A549 (cell line): Measurements from ENCODE around the gene ACBD6. TPM values are rescaled to one million over a fixed set of nuclear protein-coding genes. Genes with fewer than 3 reads are reported as not detected.

Experiments used
- ATAC-seq, 2 experiments: fragments of 200-7000 bp in 1 of 2; fragments of >200 bp in 1 of 2; cut with Nextera tagmentation in 1 of 2; cut with Tn5 transposase in 1 of 2; 3 replicates each; pipeline versions ENCODE4 v1.8.0 to v1.9.1; 2018 to 2020; ENCODE audit warnings: mild to moderate bottlenecking in 1 of 2, moderate library complexity in 1 of 2
- CTCF ChIA-PET: fragments of 300-600 bp; sonication (Branson Sonifier 250); formaldehyde crosslinking; extraction: SDS; loops from one replicate; lab custom pipeline; 2021; ENCODE audit warnings: antibody characterized with exemption, inconsistent platforms; lab: Yijun Ruan, JAX
- POLR2A ChIA-PET: fragments of 350-600 bp; formaldehyde crosslinking; extraction: SDS; loops from one replicate; lab custom pipeline; 2021; ENCODE audit warnings: antibody characterized with exemption, inconsistent platforms; lab: Yijun Ruan, JAX
- DNase-seq, 2 experiments: peaks; one replicate each; pipeline versions ENCODE4 v3.0.0 to v3.0.0-alpha.2; 2011 to 2016; ENCODE audit warnings: low read depth in 1 of 2, low spot score in 1 of 2
- FAIRE-seq: peaks from 2 replicates; lab custom pipeline; 2011; peaks lifted over from hg19 to GRCh38; lab: Jason Lieb, UNC
- H3K27ac ChIP-seq, 2 experiments: fragments of >200 bp; sonication (Bioruptor Twin); formaldehyde crosslinking; 3 replicates each; pipeline ENCODE4 v1.5.1; 2016 to 2017
- H3K4me1 ChIP-seq: fragments of >200 bp; sonication (Bioruptor Twin); formaldehyde crosslinking; 3 replicates; pipeline ENCODE4 v1.6.1; 2016
- H3K4me2 ChIP-seq: fragments of >200 bp; sonication (Bioruptor Twin); formaldehyde crosslinking; 3 replicates; pipeline ENCODE4 v1.6.1; 2016
- H3K4me3 ChIP-seq: fragments of >200 bp; sonication (Bioruptor Twin); formaldehyde crosslinking; 3 replicates; pipeline ENCODE4 v1.5.1; 2016
- H3K9me3 ChIP-seq: fragments of >200 bp; sonication (Bioruptor Twin); formaldehyde crosslinking; 3 replicates; pipeline ENCODE4 v1.6.1; 2016
- CBX2 ChIP-seq: fragments of 200-600 bp; sonication (generic); IDR thresholded peaks from 2 replicates; pipeline ENCODE4 v1.6.1; 2016; ENCODE audit warnings: low read depth, mild to moderate bottlenecking, borderline replicate concordance
- EP300 ChIP-seq, 2 experiments: fragments of >200 bp; sonication (Bioruptor Twin); formaldehyde crosslinking; IDR thresholded peaks; 2 replicates in 1 of 2; 3 replicates in 1 of 2; pipeline ENCODE4 v1.6.1; 2016 to 2017
- FOSB ChIP-seq: fragments of 250-450 bp; sonication (Bioruptor Pico); IDR thresholded peaks from 2 replicates; pipeline ENCODE4 v1.5.0; 2020; ENCODE audit warnings: mild to moderate bottlenecking, moderate library complexity
- FOSL2 ChIP-seq, 2 experiments: fragments of 450-650 bp in 1 of 2; fragments of >200 bp in 1 of 2; sonication (Bioruptor Twin) in 1 of 2; formaldehyde crosslinking; IDR thresholded peaks; 2 replicates each; pipeline versions ENCODE4 v1.5.0 to v1.6.1; 2016 to 2020; ENCODE audit warnings: mild to moderate bottlenecking in 1 of 2, moderate library complexity in 1 of 2
- GATA3 ChIP-seq: IDR thresholded peaks from 2 replicates; pipeline ENCODE4 v1.6.1; 2012; ENCODE audit warnings: borderline replicate concordance
- HDAC2 ChIP-seq: fragments of 200-600 bp; sonication (generic); IDR thresholded peaks from 2 replicates; pipeline ENCODE4 v1.6.1; 2016
- HOXB5 ChIP-seq: fragments of 250-450 bp; sonication (Bioruptor Pico); IDR thresholded peaks from 2 replicates; pipeline ENCODE4 v1.5.0; 2020; ENCODE audit warnings: mild to moderate bottlenecking, moderate library complexity
- MAFK ChIP-seq: fragments of 450-650 bp; IDR thresholded peaks from 2 replicates; pipeline ENCODE4 v1.6.1; 2014; ENCODE audit not compliant: partially characterized antibody
- MYC ChIP-seq: IDR thresholded peaks from 2 replicates; pipeline ENCODE4 v1.6.1; 2012; ENCODE audit warnings: mild to moderate bottlenecking, inconsistent platforms, low read length, improper control_type of control experiment, borderline replicate concordance
- NFE2L2 ChIP-seq: fragments of 150-350 bp; conservative IDR thresholded peaks from 2 replicates; pipeline ENCODE4 v1.6.1; 2014; ENCODE audit warnings: low read length
- NPAS2 ChIP-seq: fragments of 250-450 bp; sonication (Bioruptor Pico); IDR thresholded peaks from 2 replicates; pipeline ENCODE4 v1.8.0; 2022; ENCODE audit warnings: mild to moderate bottlenecking, moderate library complexity, borderline replicate concordance
- NR3C1 ChIP-seq: fragments of >200 bp; sonication (Bioruptor Twin); formaldehyde crosslinking; IDR thresholded peaks from 3 replicates; pipeline ENCODE4 v1.6.1; 2017
- PHF8 ChIP-seq: fragments of 200-600 bp; sonication (generic); IDR thresholded peaks from 2 replicates; pipeline ENCODE4 v1.6.1; 2016; ENCODE audit warnings: low read depth, mild to moderate bottlenecking, antibody characterized with exemption, moderate library complexity, borderline replicate concordance
- POLR2A ChIP-seq: IDR thresholded peaks from 2 replicates; pipeline ENCODE4 v1.6.1; 2012; ENCODE audit warnings: mild to moderate bottlenecking, low read length
- RARB ChIP-seq: fragments of 250-450 bp; sonication (Bioruptor Pico); IDR thresholded peaks from 2 replicates; pipeline ENCODE4 v1.8.0; 2021; ENCODE audit warnings: mild to moderate bottlenecking, moderate library complexity
- SMC3 ChIP-seq: fragments of >200 bp; sonication (Bioruptor Twin); formaldehyde crosslinking; IDR thresholded peaks from 3 replicates; pipeline ENCODE4 v1.6.1; 2018; ENCODE audit warnings: inconsistent platforms
- SREBF2 ChIP-seq: fragments of 450-650 bp; IDR thresholded peaks from 2 replicates; pipeline ENCODE4 v1.6.1; 2014; ENCODE audit warnings: mild to moderate bottlenecking, moderate library complexity
- ZFP36 ChIP-seq: fragments of 450-650 bp; IDR thresholded peaks from 2 replicates; pipeline ENCODE4 v1.6.1; 2014; ENCODE audit warnings: borderline replicate concordance; ENCODE audit not compliant: partially characterized antibody
- ZNF302 ChIP-seq: fragments of 250-450 bp; sonication (Bioruptor Pico); IDR thresholded peaks from 2 replicates; pipeline ENCODE4 v1.9.0; 2021; ENCODE audit warnings: inconsistent platforms, mild to moderate bottlenecking, moderate library complexity
- WGBS: methylation state at CpG from one replicate; pipeline ENCODE4 v1.1.6; 2017; ENCODE audit errors: missing lambda C conversion rate; 5-methylcytosine and 5-hydroxymethylcytosine counted together
- polyA plus RNA-seq, 4 experiments: library from polyadenylated mRNA; depleted of rRNA in 3 of 4; stranded (reverse); fragments of >200 nt; fragmentation: RNase III in 1 of 4; extraction: RNeasy Plus Mini Kit Qiagen cat#74134 plus additional on column Dnase treatment in 1 of 4; gene quantifications; 2 replicates in 3 of 4; 3 replicates in 1 of 4; pipeline ENCODE4 v1.2.3, GENCODE V29; 2011 to 2017
- TF ChIP-seq, protein P1 (sequence below): fragments of >200 bp; sonication (Bioruptor Twin); formaldehyde crosslinking; IDR thresholded peaks from 2 replicates; pipeline ENCODE4 v1.6.1; 2016
- TF ChIP-seq, protein P2 (sequence below): fragments of 450-650 bp; IDR thresholded peaks from 2 replicates; pipeline ENCODE4 v1.6.1; 2014; ENCODE audit warnings: antibody characterized with exemption
- TF ChIP-seq, protein P3 (sequence below): IDR thresholded peaks from 2 replicates; pipeline ENCODE4 v1.6.1; 2012; ENCODE audit warnings: low read depth, borderline replicate concordance
- TF ChIP-seq, protein P4 (sequence below): IDR thresholded peaks from 2 replicates; pipeline ENCODE4 v1.6.1; 2012

ACBD6 gene
- polyA plus RNA-seq, 2 of the 4 experiments (the other 2 are of a cell fraction): 61.4 to 91.3 TPM

DNA sequence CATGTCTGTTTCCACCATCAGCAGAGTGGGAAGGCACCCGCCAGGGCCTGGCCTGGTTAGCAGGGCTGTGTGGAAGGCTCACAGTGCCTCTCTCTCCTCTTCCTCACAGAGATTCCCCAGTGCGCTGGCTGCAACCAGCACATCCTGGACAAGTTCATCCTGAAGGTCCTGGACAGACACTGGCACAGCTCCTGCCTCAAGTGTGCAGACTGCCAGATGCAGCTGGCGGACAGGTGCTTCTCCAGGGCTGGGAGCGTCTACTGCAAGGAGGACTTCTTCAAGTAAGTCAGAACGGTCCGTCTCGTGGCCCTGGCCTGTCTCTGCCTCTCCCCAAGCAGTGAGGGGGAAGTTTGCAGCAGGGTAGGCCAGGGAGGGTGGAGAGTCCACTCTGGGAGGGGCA lies 254.2 kb downstream of the ACBD6 start:
- no peak for DNase-seq
- FAIRE-seq: no peak
- H3K27ac ChIP-seq: no peak overlapping the region
- H3K4me3 ChIP-seq: no peak overlapping the region
- CTCF ChIA-PET: interaction anchor here (0.8 to 11.1 kb wide), 5 partner anchors 17 to 232 kb away, joined by 3 to 102 read pairs (median 4); no protein-coding TSS in a partner anchor
- H3K4me2 ChIP-seq: no peak overlapping the region
- no peak for ATAC-seq
- no peaks in the 10 kb centered on the region for H3K9me3 ChIP-seq
- TF ChIP-seq, protein P1, sequence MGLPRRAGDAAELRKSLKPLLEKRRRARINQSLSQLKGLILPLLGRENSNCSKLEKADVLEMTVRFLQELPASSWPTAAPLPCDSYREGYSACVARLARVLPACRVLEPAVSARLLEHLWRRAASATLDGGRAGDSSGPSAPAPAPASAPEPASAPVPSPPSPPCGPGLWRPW: no peak
- TF ChIP-seq PHF8 (no peak), SREBF2 (no peak), RARB (CRISPR knock-in tag) (no peak), ZFP36 (no peak)
- TF ChIP-seq, all 56 proteins: peak for 0
- WGBS: 92% methylated on average over 7 of the region's 7 CpGs
- H3K4me1 ChIP-seq: peaks cover 13% of the 10 kb centered on the region; the same call in 2 of the 3 replicates
- POLR2A ChIA-PET: no interaction called here

DNA sequence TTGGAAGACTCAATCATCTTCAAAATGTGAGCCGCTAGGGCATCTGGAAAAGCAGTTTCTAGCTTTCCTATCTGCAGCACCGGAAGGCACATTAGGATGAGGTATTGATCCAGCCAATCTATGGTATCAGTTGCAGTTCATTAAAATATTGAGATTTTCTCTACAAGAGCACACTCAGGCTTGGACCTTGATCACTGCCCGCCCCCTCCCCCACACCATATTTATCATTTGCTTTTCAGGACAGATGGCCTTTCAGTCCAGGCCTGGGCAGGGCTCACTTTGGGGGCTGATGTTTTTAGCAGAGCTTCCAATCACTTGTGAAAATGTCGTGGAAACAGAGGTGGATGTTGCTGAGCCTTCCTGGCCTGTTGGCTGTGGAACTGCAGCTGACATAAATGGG lies 254.8 kb downstream of the ACBD6 start:
- H3K4me3 ChIP-seq: no peak overlapping the region
- no peak overlapping the region for H3K4me2 ChIP-seq
- H3K27ac ChIP-seq: no peak overlapping the region
- H3K4me1 ChIP-seq: peaks cover 13% of the 10 kb centered on the region; the same call in 2 of the 3 replicates
- no peak for FAIRE-seq
- H3K9me3 ChIP-seq: no peaks in the 10 kb centered on the region
- TF ChIP-seq HDAC2: no peak
- TF ChIP-seq FOSL2 (IDR thresholded peaks at IDR 0.05): no peak
- no peak for TF ChIP-seq FOSL2 (CRISPR knock-in tag; IDR thresholded peaks at IDR 0.05)
- no peak for TF ChIP-seq HOXB5 (CRISPR knock-in tag)
- no peak for TF ChIP-seq CBX2
- no peak for TF ChIP-seq PHF8
- TF ChIP-seq MYC: no peak
- TF ChIP-seq, protein P1: no peak
- DNase-seq: no peak
- CTCF ChIA-PET: interaction anchor here (1.1 to 11.1 kb wide), 3 partner anchors 34 to 233 kb away, joined by 3 to 102 read pairs (median 4); no protein-coding TSS in a partner anchor
- no peak for ATAC-seq
- 85% methylated on average over 4 of the region's 4 CpGs for WGBS
- POLR2A ChIA-PET: no interaction called here

DNA sequence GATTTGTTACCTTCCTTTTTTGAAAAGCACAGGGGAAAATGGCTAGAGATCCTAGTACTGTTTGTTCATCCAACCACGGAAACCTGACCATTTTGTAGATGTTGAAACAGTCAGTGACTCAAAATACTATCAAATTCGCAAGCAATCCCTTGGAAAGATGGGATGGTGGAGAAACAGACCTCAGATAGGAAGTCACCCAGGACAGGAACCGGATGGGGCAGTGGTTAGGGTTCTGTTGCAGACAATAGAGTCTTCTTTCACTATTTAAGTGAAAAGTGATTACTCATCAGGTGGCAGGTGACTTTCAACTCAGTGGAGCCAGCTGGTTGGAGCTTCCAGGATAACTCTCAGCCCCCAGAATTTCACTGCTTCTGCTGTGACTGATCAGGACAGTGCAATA lies 255.3 kb downstream of the ACBD6 start:
- 65% methylated on average over 3 of the region's 3 CpGs for WGBS
- POLR2A ChIA-PET: no interaction called here
- DNase-seq (no peak), ATAC-seq (no peak), FAIRE-seq (no peak)
- Histone ChIP-seq H3K4me1 (peaks cover 13% of the 10 kb centered on the region; the same call in 2 of the 3 replicates), H3K4me2 (no peak overlapping the region), H3K4me3 (no peak overlapping the region), H3K27ac (no peak overlapping the region), H3K9me3 (no peaks in the 10 kb centered on the region)
- CTCF ChIA-PET: interaction anchor here (1.1 to 11.1 kb wide), 2 partner anchors 59 to 233 kb away, joined by 4 to 102 read pairs; no protein-coding TSS in a partner anchor
- TF ChIP-seq MAFK: peak; percentile 10
- TF ChIP-seq HOXB5 (CRISPR knock-in tag): no peak

DNA sequence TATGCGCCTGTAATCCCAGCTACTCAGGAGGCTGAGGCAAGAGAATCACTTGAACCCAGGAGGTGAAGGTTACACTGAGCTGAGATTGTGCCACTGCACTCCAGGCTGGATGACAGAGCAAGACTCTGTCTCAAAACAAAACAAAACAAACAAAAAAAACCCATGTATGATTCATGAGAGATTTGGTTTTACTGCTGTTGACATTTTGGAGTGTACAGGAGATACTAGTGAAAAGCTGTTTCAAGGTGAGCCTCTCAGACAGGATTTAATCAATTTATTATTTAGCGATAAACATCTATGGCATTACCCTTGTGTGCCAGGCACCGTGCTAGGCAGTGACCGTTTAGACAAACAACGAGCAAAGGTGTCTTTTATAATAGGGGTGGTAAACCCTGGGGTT lies 255.8 kb downstream of the ACBD6 start:
- H3K4me1 ChIP-seq: peaks cover 13% of the 10 kb centered on the region; the same call in 2 of the 3 replicates
- DNase-seq (no peak), FAIRE-seq (no peak), ATAC-seq (no peak)
- H3K9me3 ChIP-seq: no peaks in the 10 kb centered on the region
- 81% methylated on average over 5 of the region's 5 CpGs for WGBS
- H3K27ac ChIP-seq: no peak overlapping the region
- no peak overlapping the region for H3K4me3 ChIP-seq
- CTCF ChIA-PET: interaction anchor here (11.1 kb wide), 1 partner anchor 234 kb away, joined by 102 read pairs; no protein-coding TSS in a partner anchor
- no peak overlapping the region for H3K4me2 ChIP-seq
- POLR2A ChIA-PET: no interaction called here
- TF ChIP-seq EP300 (IDR thresholded peaks at IDR 0.05): no peak
- no peak for TF ChIP-seq FOSB (CRISPR knock-in tag)
- no peak for TF ChIP-seq SMC3

DNA sequence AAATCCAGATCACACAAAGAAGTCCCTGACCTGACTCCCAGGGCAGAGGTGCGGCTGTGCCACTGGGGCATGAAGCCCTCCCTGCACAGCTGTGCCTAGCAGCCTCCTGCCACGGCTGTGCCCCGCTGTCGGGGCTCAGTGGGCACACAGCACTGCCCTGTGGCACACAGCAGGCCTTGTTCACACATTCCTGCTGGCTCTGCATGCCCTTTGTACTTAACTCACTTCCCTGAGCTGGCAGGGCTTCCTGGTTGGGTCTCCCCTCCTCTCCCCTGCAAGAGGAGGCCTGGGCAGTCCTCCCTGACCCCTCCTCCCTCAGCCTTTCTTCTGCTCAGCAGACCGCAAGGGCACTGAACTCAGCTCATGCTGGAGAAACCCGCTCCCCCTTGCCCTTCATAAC lies 257.5 kb downstream of the ACBD6 start:
- FAIRE-seq (no peak), DNase-seq (no peak), ATAC-seq (peak in 1 of 2 experiments; percentile 19; a peak in 3 of 6 replicates)
- H3K4me1 ChIP-seq: peaks cover 13% of the 10 kb centered on the region; the same call in 2 of the 3 replicates
- WGBS: 88% methylated on average over 3 of the region's 6 CpGs
- POLR2A ChIA-PET: no interaction called here
- CTCF ChIA-PET: interaction anchor here (1.0 to 1.9 kb wide), 2 partner anchors 8 to 16 kb away, joined by 5 to 15 read pairs; no protein-coding TSS in a partner anchor
- no peaks in the 10 kb centered on the region for H3K9me3 ChIP-seq
- H3K27ac ChIP-seq: 0 out of 6 replicates have a peak overlapping the region, but pooled peaks of 1 of the 2 experiments have one; percentile 25
- no peak overlapping the region for H3K4me3 ChIP-seq
- H3K4me2 ChIP-seq: no peak overlapping the region
- TF ChIP-seq, protein P1: no peak
- TF ChIP-seq POLR2A (no peak), GATA3 (no peak), MAFK (no peak), ZNF302 (CRISPR knock-in tag) (no peak), NPAS2 (CRISPR knock-in tag) (no peak), NFE2L2 (no peak), NR3C1 (no peak)
- TF ChIP-seq, protein P2, sequence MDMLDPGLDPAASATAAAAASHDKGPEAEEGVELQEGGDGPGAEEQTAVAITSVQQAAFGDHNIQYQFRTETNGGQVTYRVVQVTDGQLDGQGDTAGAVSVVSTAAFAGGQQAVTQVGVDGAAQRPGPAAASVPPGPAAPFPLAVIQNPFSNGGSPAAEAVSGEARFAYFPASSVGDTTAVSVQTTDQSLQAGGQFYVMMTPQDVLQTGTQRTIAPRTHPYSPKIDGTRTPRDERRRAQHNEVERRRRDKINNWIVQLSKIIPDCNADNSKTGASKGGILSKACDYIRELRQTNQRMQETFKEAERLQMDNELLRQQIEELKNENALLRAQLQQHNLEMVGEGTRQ: no peak
- TF ChIP-seq, protein P3, sequence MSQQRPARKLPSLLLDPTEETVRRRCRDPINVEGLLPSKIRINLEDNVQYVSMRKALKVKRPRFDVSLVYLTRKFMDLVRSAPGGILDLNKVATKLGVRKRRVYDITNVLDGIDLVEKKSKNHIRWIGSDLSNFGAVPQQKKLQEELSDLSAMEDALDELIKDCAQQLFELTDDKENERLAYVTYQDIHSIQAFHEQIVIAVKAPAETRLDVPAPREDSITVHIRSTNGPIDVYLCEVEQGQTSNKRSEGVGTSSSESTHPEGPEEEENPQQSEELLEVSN: no peak
- TF ChIP-seq, protein P4, sequence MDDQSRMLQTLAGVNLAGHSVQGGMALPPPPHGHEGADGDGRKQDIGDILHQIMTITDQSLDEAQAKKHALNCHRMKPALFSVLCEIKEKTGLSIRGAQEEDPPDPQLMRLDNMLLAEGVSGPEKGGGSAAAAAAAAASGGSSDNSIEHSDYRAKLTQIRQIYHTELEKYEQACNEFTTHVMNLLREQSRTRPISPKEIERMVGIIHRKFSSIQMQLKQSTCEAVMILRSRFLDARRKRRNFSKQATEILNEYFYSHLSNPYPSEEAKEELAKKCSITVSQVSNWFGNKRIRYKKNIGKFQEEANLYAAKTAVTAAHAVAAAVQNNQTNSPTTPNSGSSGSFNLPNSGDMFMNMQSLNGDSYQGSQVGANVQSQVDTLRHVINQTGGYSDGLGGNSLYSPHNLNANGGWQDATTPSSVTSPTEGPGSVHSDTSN: no peak
- TF ChIP-seq, all 56 proteins: peak for 0
